H9 (cell line): ENCODE data around the gene THBS4. TPM values are rescaled to one million over a fixed set of nuclear protein-coding genes. Genes with fewer than 3 reads are reported as not detected.

Experiments
- DNase-seq: peaks from one replicate; pipeline ENCODE4 v3.0.0-alpha.2; 2017
- H2AFZ ChIP-seq: one replicate; pipeline ENCODE4 v1.6.1; 2013; ENCODE audit warnings: mild to moderate bottlenecking, low read length, control low read depth, moderate library complexity
- H2AK5ac ChIP-seq: 2 replicates; pipeline ENCODE4 v1.6.1; 2013; ENCODE audit warnings: low read length, control low read depth, mixed read lengths; ENCODE audit not compliant: insufficient read length
- H2BK120ac ChIP-seq: one replicate; pipeline ENCODE4 v1.6.1; 2013; ENCODE audit warnings: low read depth, mild to moderate bottlenecking, low read length, control low read depth, inconsistent platforms; ENCODE audit not compliant: poor library complexity, severe bottlenecking
- H2BK12ac ChIP-seq: 2 replicates; pipeline ENCODE4 v1.6.1; 2013; ENCODE audit warnings: low read length, control low read depth, mixed read lengths, low read depth; ENCODE audit not compliant: insufficient read length
- H2BK15ac ChIP-seq: 2 replicates; pipeline ENCODE4 v1.6.1; 2013; ENCODE audit warnings: low read depth, low read length, control low read depth
- H2BK20ac ChIP-seq: one replicate; pipeline ENCODE4 v1.6.1; 2013; ENCODE audit warnings: low read depth, mild to moderate bottlenecking, low read length, control low read depth, inconsistent platforms; ENCODE audit not compliant: poor library complexity, severe bottlenecking
- H2BK5ac ChIP-seq: 2 replicates; pipeline ENCODE4 v1.6.1; 2013; ENCODE audit warnings: low read length, control low read depth, mixed read lengths; ENCODE audit not compliant: insufficient read length
- H3K14ac ChIP-seq: 2 replicates; pipeline ENCODE4 v1.6.1; 2013; ENCODE audit warnings: low read length, control low read depth; ENCODE audit not compliant: insufficient read depth
- H3K18ac ChIP-seq: 2 replicates; pipeline ENCODE4 v1.6.1; 2013; ENCODE audit warnings: low read depth, mild to moderate bottlenecking, mixed read lengths, low read length, control low read depth; ENCODE audit not compliant: insufficient read length
- H3K23ac ChIP-seq: 2 replicates; pipeline ENCODE4 v1.6.1; 2013; ENCODE audit warnings: low read length, control low read depth, mixed read lengths, low read depth; ENCODE audit not compliant: insufficient read length
- H3K23me2 ChIP-seq: 2 replicates; pipeline ENCODE4 v1.6.1; 2013; ENCODE audit warnings: low read depth, mild to moderate bottlenecking, mixed read lengths, low read length, control low read depth; ENCODE audit not compliant: insufficient read length, poor library complexity, severe bottlenecking
- H3K27ac ChIP-seq: 2 replicates; pipeline ENCODE4 v1.5.1; 2013; ENCODE audit warnings: low read length, control low read depth, mixed read lengths, low read depth; ENCODE audit not compliant: insufficient read length
- H3K27me3 ChIP-seq: 2 replicates; pipeline ENCODE4 v1.6.1; 2013; ENCODE audit warnings: low read length, control low read depth, inconsistent platforms; ENCODE audit not compliant: insufficient read depth
- H3K4ac ChIP-seq: 2 replicates; pipeline ENCODE4 v1.6.1; 2013; ENCODE audit warnings: low read depth, mild to moderate bottlenecking, control low read depth, inconsistent platforms, low read length, moderate library complexity
- H3K4me1 ChIP-seq: 2 replicates; pipeline ENCODE4 v1.6.1; 2013; ENCODE audit warnings: low read length, control low read depth, inconsistent platforms; ENCODE audit not compliant: insufficient read depth
- H3K4me2 ChIP-seq: 2 replicates; pipeline ENCODE4 v1.6.1; 2013; ENCODE audit warnings: low read length, control low read depth, mixed read lengths; ENCODE audit not compliant: insufficient read length, insufficient read depth
- H3K56ac ChIP-seq: 2 replicates; pipeline ENCODE4 v1.6.1; 2013; ENCODE audit warnings: low read depth, mild to moderate bottlenecking, mixed read lengths, low read length, control low read depth; ENCODE audit not compliant: insufficient read length
- H3K79me1 ChIP-seq: 2 replicates; pipeline ENCODE4 v1.6.1; 2013; ENCODE audit warnings: low read depth, mild to moderate bottlenecking, moderate library complexity, low read length, control low read depth, inconsistent platforms; ENCODE audit not compliant: insufficient read depth, poor library complexity, severe bottlenecking
- H3K79me2 ChIP-seq: 2 replicates; pipeline ENCODE4 v1.6.1; 2013; ENCODE audit warnings: low read length, control low read depth, inconsistent platforms; ENCODE audit not compliant: insufficient read depth
- H3K9ac ChIP-seq: 2 replicates; pipeline ENCODE4 v1.6.1; 2013; ENCODE audit warnings: low read length, control low read depth, mixed read lengths; ENCODE audit not compliant: insufficient read length; ENCODE audit errors: extremely low read depth
- H3K9me3 ChIP-seq: one replicate; pipeline ENCODE4 v1.6.1; 2013; ENCODE audit warnings: low read depth, low read length, inconsistent platforms; ENCODE audit not compliant: control insufficient read depth
- H3T11ph ChIP-seq: one replicate; pipeline ENCODE4 v1.6.1; 2013; ENCODE audit warnings: mild to moderate bottlenecking, low read length, control low read depth, inconsistent platforms
- H4K20me1 ChIP-seq: one replicate; pipeline ENCODE4 v1.6.1; 2013; ENCODE audit not compliant: control insufficient read depth, insufficient read length, insufficient read depth
- H4K5ac ChIP-seq: 2 replicates; pipeline ENCODE4 v1.6.1; 2013; ENCODE audit warnings: low read depth, mild to moderate bottlenecking, mixed read lengths, low read length, control low read depth; ENCODE audit not compliant: insufficient read length
- H4K8ac ChIP-seq: replicated peaks from 2 replicates; pipeline ENCODE4 v1.6.1; 2013; ENCODE audit warnings: low read length, control low read depth, mixed read lengths, low read depth; ENCODE audit not compliant: insufficient read length
- H4K91ac ChIP-seq: 2 replicates; pipeline ENCODE4 v1.6.1; 2013; ENCODE audit warnings: low read depth, mild to moderate bottlenecking, moderate library complexity, mixed read lengths, low read length, control low read depth; ENCODE audit not compliant: insufficient read length
- H3K27ac Mint-ChIP-seq, 3 experiments: 2 replicates in 2 of 3; 3 replicates in 1 of 3; pipeline ENCODE4 v1.8.0; 2020 to 2021; ENCODE audit warnings: mixed read lengths in 3 of 3, mild to moderate bottlenecking in 1 of 3, moderate library complexity in 1 of 3
- H3K27me3 Mint-ChIP-seq: 2 replicates; pipeline ENCODE4 v1.8.0; 2021; ENCODE audit warnings: low read depth, mild to moderate bottlenecking, moderate library complexity, mixed read lengths
- H3K36me3 Mint-ChIP-seq, 3 experiments: 2 replicates in 2 of 3; 3 replicates in 1 of 3; pipeline ENCODE4 v1.8.0; 2020 to 2021; ENCODE audit warnings: low read depth in 3 of 3, mixed read lengths in 3 of 3; ENCODE audit not compliant: insufficient read depth in 1 of 3
- H3K4me1 Mint-ChIP-seq, 2 experiments: 2 replicates each; pipeline ENCODE4 v1.8.0; 2020; ENCODE audit warnings: mixed read lengths in 2 of 2
- H3K4me3 Mint-ChIP-seq, 2 experiments: 2 replicates in 1 of 2; 3 replicates in 1 of 2; pipeline ENCODE4 v1.8.0; 2020 to 2021; ENCODE audit warnings: mild to moderate bottlenecking in 2 of 2, mixed read lengths in 2 of 2, moderate library complexity in 1 of 2
- H3K9me3 Mint-ChIP-seq, 2 experiments: 2 replicates in 1 of 2; 3 replicates in 1 of 2; pipeline ENCODE4 v1.8.0; 2020; ENCODE audit warnings: mild to moderate bottlenecking in 2 of 2, mixed read lengths in 2 of 2, moderate library complexity in 1 of 2
- CTCF ChIP-seq: fragments of 200-600 bp; sonication (generic); conservative IDR thresholded peaks from 3 replicates; pipeline ENCODE4 v1.8.0; 2021; ENCODE audit warnings: antibody characterized with exemption, mild to moderate bottlenecking
- WGBS: extraction: QIAGEN DNeasy Blood & Tissue Kit; methylation state at CpG from one replicate; pipeline ENCODE4 v1.1.7; 2013; ENCODE audit warnings: missing lambda C conversion rate, low lambda C conversion rate, mixed read lengths; ENCODE audit not compliant: insufficient read length; ENCODE audit errors: extremely low coverage; 5-methylcytosine and 5-hydroxymethylcytosine counted together
- total RNA-seq: library from RNA; stranded (reverse); gene quantifications from 2 replicates; pipeline ENCODE4 v1.2.1, GENCODE V29; 2021

The THBS4 gene
- total RNA-seq, 1 experiment from 2014 or later: 19.0 TPM

- Histone ChIP-seq H3K27me3 (no peaks in the 10 kb centered on the region), H4K8ac (no peak overlapping the region), H2BK15ac (no peak overlapping the region), H2BK20ac (no peak overlapping the region), H3K9me3 (no peaks in the 10 kb centered on the region), H3K4ac (no peak overlapping the region), H2BK12ac (no peak overlapping the region), H2BK5ac (no peak overlapping the region), H3T11ph (no peak overlapping the region), H3K14ac (no peak overlapping the region), H3K56ac (no peak overlapping the region), H3K23ac (no peak overlapping the region), H4K5ac (no peak overlapping the region), H4K20me1 (no peaks in the 10 kb centered on the region), H2AK5ac (no peak overlapping the region), H4K91ac (no peak overlapping the region), H3K4me2 (no peak overlapping the region), H2BK120ac (no peak overlapping the region), H3K4me1 (no peaks in the 10 kb centered on the region), H3K27ac (no peak overlapping the region), H2AFZ (no peak overlapping the region), H3K23me2 (no peaks in the 10 kb centered on the region), H3K79me2 (no peaks in the 10 kb centered on the region), H3K79me1 (no peaks in the 10 kb centered on the region), H3K9ac (no peak overlapping the region), H3K18ac (no peak overlapping the region)
- Mint-ChIP-seq H3K27ac (no peak overlapping the region), H3K9me3 (no peaks in the 10 kb centered on the region), H3K27me3 (no peaks in the 10 kb centered on the region; the same call in 1 of the 2 replicates), H3K4me1 (peaks cover 7% of the 10 kb centered on the region in 2 experiments), H3K36me3 (peaks cover 0 to 4% (median 2%) of the 10 kb centered on the region in 3 experiments; a peak in 1 of 7 replicates), H3K4me3 (no peak overlapping the region)
- no CpG with 5 or more reads among the region's 10 CpGs for WGBS
- TF ChIP-seq CTCF: no peak
- no peak for DNase-seq
Measured at GRCh38 chr5:80072103-80073073, 37.2 kb downstream of the THBS4 start.
